Fibroblast of mammary gland (primary cell): ENCODE data around the gene ANK3.

ENCODE experiments used
- DNase-seq: peaks from one replicate; pipeline ENCODE4 v3.0.0-alpha.2; 2010; ENCODE audit warnings: low read depth
- H3K4me3 ChIP-seq: 2 replicates; pipeline ENCODE4 v1.5.1; 2011; ENCODE audit warnings: low read depth, mild to moderate bottlenecking, low read length, moderate library complexity; ENCODE audit not compliant: control insufficient read depth
- CTCF ChIP-seq: conservative IDR thresholded peaks from 2 replicates; pipeline ENCODE4 v1.5.1; 2011; ENCODE audit warnings: low read depth, low read length, inconsistent platforms; ENCODE audit not compliant: control insufficient read depth, insufficient read depth

ANK3 gene

GRCh38 chr10:60367901-60368300, 21.8 kb downstream of the ANK3 start:
- no peak overlapping the region for H3K4me3 ChIP-seq
- no peak for DNase-seq
- no peak for TF ChIP-seq CTCF

- H3K4me3 ChIP-seq: no peak overlapping the region
- no peak for TF ChIP-seq CTCF
- no peak for DNase-seq
These were observed 22.2 kb downstream of the ANK3 start for GRCh38 chr10:60367431-60367830.

DNA sequence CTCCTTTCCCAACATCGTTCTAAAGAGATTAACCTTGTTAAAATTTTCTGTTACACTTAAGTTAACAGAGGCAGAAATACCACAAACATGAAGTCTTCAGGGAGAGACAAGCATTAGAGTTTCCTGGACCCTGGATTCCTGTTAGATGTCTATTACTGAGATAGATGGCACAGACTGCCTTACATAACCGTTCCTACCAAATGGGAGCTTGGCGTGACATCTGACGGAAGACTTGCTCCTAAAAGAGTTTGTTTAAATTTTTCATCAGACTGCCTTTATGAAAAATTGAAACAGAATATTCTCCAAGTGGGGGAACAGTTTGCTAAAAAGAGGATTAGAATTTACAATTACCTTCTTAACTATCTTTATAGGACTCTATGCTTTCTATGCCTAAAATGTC, 22.7 kb downstream of the ANK3 start:
- no peak for DNase-seq
- H3K4me3 ChIP-seq: no peak overlapping the region
- TF ChIP-seq CTCF: no peak

- no peak for TF ChIP-seq CTCF
- H3K4me3 ChIP-seq: no peak overlapping the region
- no peak for DNase-seq
These were observed 26.5 kb downstream of the ANK3 start for GRCh38 chr10:60363187-60363586.

DNA sequence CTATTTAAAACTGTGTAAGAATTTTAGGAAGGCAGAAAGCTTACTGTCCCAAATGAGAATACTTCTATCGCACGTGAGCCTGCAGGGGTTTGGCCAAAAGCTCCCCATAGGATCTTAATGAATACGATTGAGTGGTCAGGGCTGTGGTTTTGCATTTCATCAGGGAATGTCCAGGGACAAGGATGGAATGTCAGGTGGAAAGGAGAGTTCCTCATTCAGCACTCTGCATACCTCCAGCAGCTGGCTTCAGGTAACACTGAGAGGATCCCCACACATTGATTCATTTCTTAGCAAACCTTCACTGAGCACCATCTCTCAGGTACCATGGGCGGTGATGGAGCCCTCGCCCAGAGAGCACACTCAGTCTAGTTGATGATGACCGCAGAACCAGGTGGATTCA, 27.2 kb downstream of the ANK3 start:
- DNase-seq: no peak
- TF ChIP-seq CTCF: no peak
- no peak overlapping the region for H3K4me3 ChIP-seq

DNA sequence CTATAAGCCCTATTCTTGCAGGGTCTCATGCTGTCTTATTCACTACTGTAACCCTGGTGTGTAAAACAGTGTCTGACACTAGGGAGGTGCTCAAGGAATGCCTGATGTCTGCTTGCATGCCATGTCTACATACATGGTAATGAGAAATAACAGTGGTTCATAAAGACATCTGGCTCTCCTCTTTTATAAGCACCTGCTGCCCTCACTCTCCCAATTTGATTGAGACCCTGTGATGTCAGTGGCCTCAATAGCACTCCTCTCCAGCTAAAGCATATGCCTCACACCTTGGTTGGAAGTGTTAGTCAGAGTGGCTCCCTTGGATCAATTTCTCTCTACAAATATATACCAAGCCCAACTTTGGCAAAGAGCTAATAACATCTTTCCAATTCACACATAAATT, 30.6 kb downstream of the ANK3 start:
- TF ChIP-seq CTCF: no peak
- no peak for DNase-seq

GRCh38 chr10:60358282-60358681, 31.4 kb downstream of the ANK3 start:
- no peak overlapping the region for H3K4me3 ChIP-seq
- no peak for TF ChIP-seq CTCF
- no peak for DNase-seq

More for the DNA sequence above, 30.6 kb downstream of the ANK3 start:
- no peak overlapping the region for H3K4me3 ChIP-seq
